SK-N-SH treated with all-trans-retinoic acid at 6 μM for 48 hours (cell line): ENCODE measurements around the gene SPOCD1.
"Not testable (repeated sequence)": the region's sequence is repeated elsewhere in the genome, so short reads cannot be mapped to it uniquely, and the experiment has no call there.

Experiments used
- GLIS3 ChIP-seq: fragments of 250-450 bp; sonication (Bioruptor Pico); IDR thresholded peaks from 2 replicates; pipeline ENCODE4 v1.5.0; 2020; ENCODE audit warnings: mild to moderate bottlenecking, moderate library complexity
- ZFP30 ChIP-seq: fragments of 450-650 bp; formaldehyde crosslinking; IDR thresholded peaks from 2 replicates; pipeline ENCODE4 v1.5.0; 2022; ENCODE audit warnings: mild to moderate bottlenecking, moderate library complexity

DNA sequence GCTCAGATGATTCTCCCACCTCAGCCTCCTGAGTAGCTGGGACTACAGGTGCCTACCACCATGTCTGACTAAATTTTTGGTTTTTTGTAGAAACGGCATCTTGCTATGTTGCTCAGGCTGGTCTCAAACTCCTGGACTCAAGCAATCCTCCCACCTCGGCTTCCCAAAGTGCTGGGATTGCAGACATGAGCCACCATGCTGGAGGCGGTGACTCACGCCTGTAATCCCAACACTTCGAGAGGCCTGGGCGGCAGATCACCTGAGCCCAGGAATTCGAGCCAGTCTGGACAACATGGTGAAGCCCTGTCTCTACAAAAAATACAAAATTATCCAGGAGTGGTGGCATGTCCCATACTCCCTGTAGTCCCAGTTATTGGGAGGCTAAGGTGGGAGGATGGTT is 4.4 kb upstream of the SPOCD1 start:
- not testable (repeated sequence) for TF ChIP-seq GLIS3 (CRISPR knock-in tag); ZFP30
